A673 (cell line): ENCODE data around the gene RERE. TPM values are rescaled to one million over a fixed set of nuclear protein-coding genes. Genes with fewer than 3 reads are reported as not detected.

Experiments used
- BruUV-seq: library from RNA; stranded (reverse); fragments of 400-500 nt; replicated peaks from 2 replicates; lab custom pipeline; 2021; lab: Mats Ljungman, UMichigan
- CTCF ChIA-PET: fragments of 300-600 bp; sonication (Branson Sonifier 250); formaldehyde crosslinking; loops from one replicate; lab custom pipeline; 2022; ENCODE audit warnings: antibody characterized with exemption; lab: Charles Lee
- POLR2A ChIA-PET: fragments of 300-600 bp; sonication (Branson Sonifier 250); formaldehyde crosslinking; loops from one replicate; lab custom pipeline; 2022; ENCODE audit warnings: antibody characterized with exemption; ENCODE audit not compliant: low non-redundant PET; lab: Charles Lee
- DNase-seq: peaks from one replicate; pipeline ENCODE4 v3.0.0-alpha.2; 2015; ENCODE audit warnings: low spot score
- H3K27ac ChIP-seq: fragments of 200-600 bp; sonication (generic); 2 replicates; pipeline ENCODE4 v1.5.1; 2016; ENCODE audit warnings: mixed run types, low read depth, mild to moderate bottlenecking, mixed read lengths, antibody characterized with exemption, low read length; ENCODE audit not compliant: poor library complexity, severe bottlenecking
- H3K27me3 ChIP-seq: fragments of 200-600 bp; sonication (generic); replicated peaks from 2 replicates; pipeline ENCODE4 v1.6.1; 2017; ENCODE audit warnings: mixed run types, low read depth, mild to moderate bottlenecking, mixed read lengths, antibody characterized with exemption, low read length; ENCODE audit not compliant: insufficient read depth, poor library complexity
- H3K36me3 ChIP-seq: fragments of 200-600 bp; sonication (generic); 2 replicates; pipeline ENCODE4 v1.6.1; 2016; ENCODE audit warnings: mixed run types, mild to moderate bottlenecking, mixed read lengths, antibody characterized with exemption, low read length; ENCODE audit not compliant: insufficient read depth, poor library complexity, severe bottlenecking
- H3K4me1 ChIP-seq: fragments of 200-600 bp; sonication (generic); 2 replicates; pipeline ENCODE4 v1.6.1; 2017; ENCODE audit warnings: mixed run types, mild to moderate bottlenecking, mixed read lengths, antibody characterized with exemption, low read length; ENCODE audit not compliant: insufficient read depth, poor library complexity, severe bottlenecking
- H3K4me3 ChIP-seq: fragments of 200-600 bp; sonication (generic); 2 replicates; pipeline ENCODE4 v1.5.1; 2016; ENCODE audit warnings: low read depth, mixed run types, mild to moderate bottlenecking, mixed read lengths, low read length; ENCODE audit not compliant: poor library complexity, severe bottlenecking
- H3K9me3 ChIP-seq: fragments of 200-600 bp; sonication (generic); 2 replicates; pipeline ENCODE4 v1.6.1; 2016; ENCODE audit warnings: mixed run types, low read depth, mild to moderate bottlenecking, mixed read lengths, antibody characterized with exemption, low read length; ENCODE audit not compliant: poor library complexity, severe bottlenecking
- EZH2 ChIP-seq: fragments of 200-600 bp; sonication (generic); IDR thresholded peaks from 2 replicates; pipeline ENCODE4 v1.6.1; 2017; ENCODE audit warnings: borderline replicate concordance, low read depth, mild to moderate bottlenecking, mixed read lengths, antibody characterized with exemption, low read length; ENCODE audit not compliant: poor library complexity, severe bottlenecking
- intact Hi-C: fragments of 100-400 bp; cut with micrococcal nuclease; formaldehyde crosslinking; loops from one replicate; pipeline ENCODE4 v1.10.0; 2022; ENCODE audit not compliant: unreplicated experiment
- total RNA-seq: library from RNA; stranded (reverse); gene quantifications from 2 replicates; pipeline ENCODE4 v1.2.3, GENCODE V29; 2021
- TF ChIP-seq, protein P1 (sequence below): fragments of 300-800, 200-600 bp; sonication (generic); conservative IDR thresholded peaks from 2 replicates; pipeline ENCODE4 v1.5.1; 2017; ENCODE audit warnings: low read depth, mild to moderate bottlenecking, antibody characterized with exemption, low read length, moderate library complexity, mixed read lengths

Gene RERE
- total RNA-seq, 1 experiment from 2014 or later: 188 TPM

DNA sequence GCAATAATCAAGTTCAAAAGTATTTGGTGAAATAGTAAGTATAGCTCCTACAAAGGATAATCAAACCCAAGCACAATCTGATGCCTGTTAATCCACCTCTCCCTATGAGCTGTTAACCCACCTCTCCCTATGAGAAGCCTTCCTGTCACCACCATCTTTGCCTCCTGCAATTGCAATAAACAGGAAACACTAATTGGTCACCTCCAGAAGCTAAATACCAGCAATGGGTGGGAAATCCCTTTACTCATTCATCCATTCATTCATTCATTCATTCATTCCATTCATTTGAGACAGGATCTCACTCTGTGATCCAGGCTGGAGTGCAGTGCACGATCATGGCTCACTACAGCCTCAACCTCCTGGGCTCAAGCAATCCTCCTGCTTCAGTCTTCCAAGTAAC is 132.8 kb downstream of the RERE start:
- DNase-seq: peak; percentile 57
- H3K36me3 ChIP-seq: no peaks in the 10 kb centered on the region
- H3K27me3 ChIP-seq: no peaks in the 10 kb centered on the region
- intact Hi-C loops: no loop called here
- H3K9me3 ChIP-seq: no peaks in the 10 kb centered on the region
- ChIA-PET POLR2A (no interaction called here), CTCF (no interaction called here)
- TF ChIP-seq, protein P1, sequence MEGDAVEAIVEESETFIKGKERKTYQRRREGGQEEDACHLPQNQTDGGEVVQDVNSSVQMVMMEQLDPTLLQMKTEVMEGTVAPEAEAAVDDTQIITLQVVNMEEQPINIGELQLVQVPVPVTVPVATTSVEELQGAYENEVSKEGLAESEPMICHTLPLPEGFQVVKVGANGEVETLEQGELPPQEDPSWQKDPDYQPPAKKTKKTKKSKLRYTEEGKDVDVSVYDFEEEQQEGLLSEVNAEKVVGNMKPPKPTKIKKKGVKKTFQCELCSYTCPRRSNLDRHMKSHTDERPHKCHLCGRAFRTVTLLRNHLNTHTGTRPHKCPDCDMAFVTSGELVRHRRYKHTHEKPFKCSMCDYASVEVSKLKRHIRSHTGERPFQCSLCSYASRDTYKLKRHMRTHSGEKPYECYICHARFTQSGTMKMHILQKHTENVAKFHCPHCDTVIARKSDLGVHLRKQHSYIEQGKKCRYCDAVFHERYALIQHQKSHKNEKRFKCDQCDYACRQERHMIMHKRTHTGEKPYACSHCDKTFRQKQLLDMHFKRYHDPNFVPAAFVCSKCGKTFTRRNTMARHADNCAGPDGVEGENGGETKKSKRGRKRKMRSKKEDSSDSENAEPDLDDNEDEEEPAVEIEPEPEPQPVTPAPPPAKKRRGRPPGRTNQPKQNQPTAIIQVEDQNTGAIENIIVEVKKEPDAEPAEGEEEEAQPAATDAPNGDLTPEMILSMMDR: no peak
- no peak for TF ChIP-seq EZH2
- H3K4me1 ChIP-seq: peaks cover 98% of the 10 kb centered on the region
- H3K4me3 ChIP-seq: no peak overlapping the region
- BruUV-seq: no TSS peak
- H3K27ac ChIP-seq: peak overlapping the region; percentile 14

DNA sequence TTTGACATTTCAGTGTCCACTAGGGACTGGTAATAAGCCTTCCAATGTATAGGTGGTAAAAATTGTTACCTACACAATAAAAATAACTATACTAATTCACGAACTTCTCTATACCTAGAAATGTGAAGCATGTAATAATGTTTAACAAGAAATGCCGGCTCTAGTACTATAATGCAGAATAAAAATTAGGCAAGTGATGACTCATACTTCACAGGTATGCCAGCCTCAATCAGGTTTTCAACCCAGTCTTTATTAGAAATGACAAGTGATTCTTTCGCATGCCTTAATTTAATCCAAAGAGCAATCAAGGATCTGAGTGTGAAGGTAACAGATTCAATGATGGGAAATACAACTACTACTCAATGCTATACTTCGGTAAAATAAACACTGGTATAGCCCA is 134.9 kb downstream of the RERE start:
- CTCF ChIA-PET: no interaction called here
- no peak overlapping the region for H3K4me3 ChIP-seq
- DNase-seq: no peak
- intact Hi-C loops: no loop called here
- no peaks in the 10 kb centered on the region for H3K27me3 ChIP-seq
- peaks cover 2% of the 10 kb centered on the region for H3K36me3 ChIP-seq
- no peaks in the 10 kb centered on the region for H3K9me3 ChIP-seq
- H3K4me1 ChIP-seq: peaks cover 100% of the 10 kb centered on the region
- peak overlapping the region; percentile 11 for H3K27ac ChIP-seq
- POLR2A ChIA-PET: no interaction called here
- no TSS peak for BruUV-seq
- TF ChIP-seq EZH2: no peak
- TF ChIP-seq, protein P1: no peak

DNA sequence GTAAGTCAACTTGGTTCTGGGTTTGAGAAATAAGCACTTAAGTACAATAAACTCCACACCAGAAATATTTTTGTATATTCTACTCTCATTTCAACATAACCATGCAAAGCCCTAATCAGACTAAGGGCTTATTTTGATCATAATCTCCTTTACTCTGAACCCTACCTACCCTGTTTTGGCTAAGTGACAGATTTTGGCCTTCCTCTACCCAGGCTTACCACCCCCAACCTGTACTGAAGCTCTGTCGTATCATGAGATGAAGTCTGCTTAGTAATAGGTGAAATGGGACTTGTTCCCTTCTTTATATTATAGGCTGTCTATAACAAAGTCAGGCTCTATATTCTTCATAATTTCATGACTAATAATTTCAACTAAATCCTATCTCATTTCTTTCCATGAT is 135.5 kb downstream of the RERE start:
- Histone ChIP-seq H3K36me3 (peaks cover 4% of the 10 kb centered on the region), H3K4me1 (peaks cover 98% of the 10 kb centered on the region), H3K27me3 (no peaks in the 10 kb centered on the region), H3K4me3 (no peak overlapping the region), H3K27ac (peak overlapping the region; percentile 11), H3K9me3 (no peaks in the 10 kb centered on the region)
- DNase-seq: no peak
- BruUV-seq: no TSS peak
- intact Hi-C loops: no loop called here
- CTCF ChIA-PET: no interaction called here
- TF ChIP-seq EZH2: no peak
- TF ChIP-seq, protein P1: no peak
- POLR2A ChIA-PET: no interaction called here
